Peyer's patch (tissue), 4 donors: ENCODE measurements around the gene CAPN10. TPM values are rescaled to one million over a fixed set of nuclear protein-coding genes. Genes with fewer than 3 reads are reported as not detected.

Experiments used
- DNase-seq, 3 donors: peaks; one replicate each; pipeline ENCODE4 v3.0.0-alpha.2; 2017 to 2019
- H3K27ac ChIP-seq, 4 donors: fragments of 200-600 bp; sonication (generic); one replicate each; pipeline ENCODE4 v1.5.1; 2016 to 2019
- H3K27me3 ChIP-seq, 2 donors: fragments of 200-600 bp; sonication (generic); one replicate each; pipeline ENCODE4 v1.5.1; 2019
- H3K36me3 ChIP-seq, 3 donors: fragments of 200-600 bp; sonication (generic); one replicate each; pipeline ENCODE4 v1.5.1; 2016 to 2019
- H3K4me1 ChIP-seq, 4 donors: fragments of 200-600 bp; sonication (generic); one replicate each; pipeline ENCODE4 v1.5.1; 2016 to 2019
- H3K4me3 ChIP-seq, 4 donors: fragments of 200-600 bp; sonication (generic); 1 replicate in 3 of 4; 2 replicates in 1 of 4; pipeline ENCODE4 v1.5.1; 2016 to 2019; ENCODE audit warnings: mild to moderate bottlenecking in 1 of 4
- H3K9me3 ChIP-seq, 4 donors: fragments of 200-600 bp; sonication (generic); one replicate each; pipeline ENCODE4 v1.5.1; 2016 to 2019; ENCODE audit warnings: mild to moderate bottlenecking in 1 of 4
- CTCF ChIP-seq, 6 experiments: fragments of 450-650 bp in 4 of 6; fragments of 200-600 bp in 2 of 6; sonication (generic) in 1 of 6; IDR thresholded peaks; one replicate each; pipeline ENCODE4 v1.5.1; 2017 to 2019; ENCODE audit warnings: antibody characterized with exemption in 6 of 6, mild to moderate bottlenecking in 3 of 6, moderate library complexity in 1 of 6
- POLR2A ChIP-seq, 2 donors: fragments of 450-650 bp; IDR thresholded peaks; one replicate each; pipeline ENCODE4 v1.5.1; 2017; ENCODE audit warnings: antibody characterized with exemption in 2 of 2, mild to moderate bottlenecking in 2 of 2, moderate library complexity in 2 of 2
- total RNA-seq, 4 donors: library from RNA; depleted of rRNA; stranded (reverse); fragments of >200 nt; gene quantifications; one replicate each; pipeline ENCODE4 v1.1.0, GENCODE V29; 2016

The CAPN10 gene
- total RNA-seq, 4 donors from 2014 or later: 48.3 to 96.4 (median 78.9) TPM

GRCh38 chr2:240553956-240554480 is 32.5 kb upstream of the CAPN10 start:
- Histone ChIP-seq H3K27ac (no peak overlapping the region), H3K4me3 (no peak overlapping the region), H3K9me3 (no peaks in the 10 kb centered on the region), H3K27me3 (no peaks in the 10 kb centered on the region), H3K4me1 (peaks cover 4 to 16% (median 9%) of the 10 kb centered on the region in 4 donors), H3K36me3 (peaks cover 0 to 33% (median 0%) of the 10 kb centered on the region in 3 donors)
- peak in 2 of 3 donors; percentile 6 to 39 for DNase-seq
- no peak for TF ChIP-seq CTCF (IDR thresholded peaks at IDR 0.05)
- no peak for TF ChIP-seq POLR2A (IDR thresholded peaks at IDR 0.05)

GRCh38 chr2:240554767-240555493 is 31.6 kb upstream of the CAPN10 start:
- Histone ChIP-seq H3K4me3 (no peak overlapping the region), H3K4me1 (peaks cover 4 to 22% (median 13%) of the 10 kb centered on the region in 4 donors), H3K36me3 (peaks cover 0 to 33% (median 0%) of the 10 kb centered on the region in 3 donors), H3K9me3 (no peaks in the 10 kb centered on the region), H3K27me3 (no peaks in the 10 kb centered on the region), H3K27ac (no peak overlapping the region)
- TF ChIP-seq CTCF (IDR thresholded peaks at IDR 0.05): no peak
- no peak for TF ChIP-seq POLR2A (IDR thresholded peaks at IDR 0.05)
- DNase-seq: peak in 1 of 3 donors; percentile 3

- H3K27ac ChIP-seq: no peak overlapping the region
- H3K27me3 ChIP-seq: no peaks in the 10 kb centered on the region
- H3K36me3 ChIP-seq: peaks cover 0 to 33% (median 0%) of the 10 kb centered on the region in 3 donors
- TF ChIP-seq POLR2A (IDR thresholded peaks at IDR 0.05): no peak
- no peak for TF ChIP-seq CTCF (IDR thresholded peaks at IDR 0.05)
- peaks cover 4 to 23% (median 14%) of the 10 kb centered on the region in 4 donors for H3K4me1 ChIP-seq
- no peaks in the 10 kb centered on the region for H3K9me3 ChIP-seq
- peak in 1 of 3 donors; percentile 8 for DNase-seq
- H3K4me3 ChIP-seq: no peak overlapping the region
These were observed 30.8 kb upstream of the CAPN10 start for GRCh38 chr2:240555541-240556250.

GRCh38 chr2:240556553-240557100 is 29.9 kb upstream of the CAPN10 start:
- Histone ChIP-seq H3K4me1 (peaks cover 4 to 27% (median 16%) of the 10 kb centered on the region in 4 donors), H3K4me3 (no peak overlapping the region), H3K36me3 (peaks cover 0 to 24% (median 0%) of the 10 kb centered on the region in 3 donors), H3K27ac (no peak overlapping the region), H3K27me3 (no peaks in the 10 kb centered on the region), H3K9me3 (no peaks in the 10 kb centered on the region)
- TF ChIP-seq CTCF (IDR thresholded peaks at IDR 0.05) (peak in 4 of 6 experiments; percentile 35 to 46 (median 39)), POLR2A (IDR thresholded peaks at IDR 0.05) (no peak)
- DNase-seq: peak; percentile 46 to 80 (median 63)

GRCh38 chr2:240557101-240557751 is 29.3 kb upstream of the CAPN10 start:
- H3K4me1 ChIP-seq: peaks cover 4 to 33% (median 21%) of the 10 kb centered on the region in 4 donors
- H3K36me3 ChIP-seq: peaks cover 0 to 18% (median 0%) of the 10 kb centered on the region in 3 donors
- H3K27ac ChIP-seq: no peak overlapping the region
- peak overlapping the region; percentile 25 to 60 (median 43) for H3K4me3 ChIP-seq
- peak in 1 of 3 donors; percentile 47 for DNase-seq
- no peak for TF ChIP-seq POLR2A (IDR thresholded peaks at IDR 0.05)
- H3K9me3 ChIP-seq: no peaks in the 10 kb centered on the region
- H3K27me3 ChIP-seq: no peaks in the 10 kb centered on the region
